WTC11 (cell line): ENCODE results near the gene RNU1-2. TPM values are rescaled to one million over a fixed set of nuclear protein-coding genes. Genes with fewer than 3 reads are reported as not detected.

Source experiments
- ATAC-seq: fragments of 200-7000 bp; cut with Tn5 transposase; 2 replicates; pipeline ENCODE4 v1.10.0; 2021; ENCODE audit warnings: mild to moderate bottlenecking, moderate library complexity
- CTCF ChIA-PET: fragments of 300-600 bp; sonication (Branson Sonifier 250); formaldehyde crosslinking; loops from one replicate; lab custom pipeline; 2021; ENCODE audit warnings: antibody characterized with exemption; lab: Charles Lee
- POLR2A ChIA-PET: fragments of 350-600 bp; sonication (Branson Sonifier 250); formaldehyde crosslinking; loops from one replicate; lab custom pipeline; 2021; ENCODE audit warnings: antibody characterized with exemption; lab: Charles Lee
- DNase-seq: peaks from one replicate; pipeline ENCODE4 v3.0.0; 2021; ENCODE audit warnings: low spot score
- H3K27ac Mint-ChIP-seq: 2 replicates; pipeline ENCODE4 v1.8.0; 2021; ENCODE audit warnings: mixed read lengths
- H3K27me3 Mint-ChIP-seq: 2 replicates; pipeline ENCODE4 v1.8.0; 2021; ENCODE audit warnings: low read depth, mild to moderate bottlenecking, moderate library complexity, mixed read lengths
- H3K36me3 Mint-ChIP-seq: 2 replicates; pipeline ENCODE4 v1.8.0; 2021; ENCODE audit warnings: mixed read lengths
- H3K4me1 Mint-ChIP-seq: 2 replicates; pipeline ENCODE4 v1.8.0; 2022; ENCODE audit warnings: mixed read lengths
- H3K4me3 Mint-ChIP-seq: 2 replicates; pipeline ENCODE4 v1.8.0; 2021; ENCODE audit warnings: mild to moderate bottlenecking, moderate library complexity, mixed read lengths
- H3K9me3 Mint-ChIP-seq: 2 replicates; pipeline ENCODE4 v1.8.0; 2021; ENCODE audit warnings: mixed read lengths
- FOXJ3 ChIP-seq: sonication (generic); formaldehyde crosslinking; IDR thresholded peaks from 2 replicates; pipeline ENCODE4 v1.9.0; 2021; ENCODE audit warnings: missing genetic modification reagents, mild to moderate bottlenecking, borderline replicate concordance
- GABPB1 ChIP-seq: sonication (generic); formaldehyde crosslinking; IDR thresholded peaks from 2 replicates; pipeline ENCODE4 v1.8.1; 2023; ENCODE audit warnings: mild to moderate bottlenecking, missing genetic modification reagents
- GTF2I ChIP-seq: fragments of 250-450 bp; sonication (Bioruptor Pico); conservative IDR thresholded peaks from 2 replicates; pipeline ENCODE4 v1.4.0; 2021; ENCODE audit warnings: mild to moderate bottlenecking
- JUN ChIP-seq: sonication (generic); formaldehyde crosslinking; IDR thresholded peaks from 2 replicates; pipeline ENCODE4 v1.8.0; 2023; ENCODE audit warnings: mild to moderate bottlenecking, missing genetic modification reagents
- MXD4 ChIP-seq: fragments of 250-450 bp; sonication (Bioruptor Pico); IDR thresholded peaks from 2 replicates; pipeline ENCODE4 v1.8.0; 2021; ENCODE audit warnings: mild to moderate bottlenecking, moderate library complexity, borderline replicate concordance
- NR1H2 ChIP-seq: sonication (generic); formaldehyde crosslinking; IDR thresholded peaks from 2 replicates; pipeline ENCODE4 v1.9.0; 2021; ENCODE audit warnings: mild to moderate bottlenecking, moderate library complexity, missing genetic modification reagents
- NR3C1 ChIP-seq: sonication (generic); formaldehyde crosslinking; conservative IDR thresholded peaks from 2 replicates; pipeline ENCODE4 v1.8.1; 2023; ENCODE audit warnings: low read depth, mild to moderate bottlenecking, missing genetic modification reagents
- SMAD3 ChIP-seq: sonication (generic); formaldehyde crosslinking; IDR thresholded peaks from 2 replicates; pipeline ENCODE4 v1.8.0; 2022; ENCODE audit warnings: missing genetic modification reagents, mild to moderate bottlenecking, borderline replicate concordance
- ZBTB21 ChIP-seq: sonication (generic); formaldehyde crosslinking; IDR thresholded peaks from 2 replicates; pipeline ENCODE4 v1.8.1; 2023; ENCODE audit warnings: mild to moderate bottlenecking, missing genetic modification reagents, borderline replicate concordance
- ZNF121 ChIP-seq: sonication (generic); formaldehyde crosslinking; IDR thresholded peaks from 2 replicates; pipeline ENCODE4 v1.8.0; 2023; ENCODE audit warnings: missing genetic modification reagents
- ZNF138 ChIP-seq: sonication (generic); formaldehyde crosslinking; conservative IDR thresholded peaks from 2 replicates; pipeline ENCODE4 v1.8.1; 2022; ENCODE audit warnings: mild to moderate bottlenecking, moderate library complexity, missing genetic modification reagents
- ZNF219 ChIP-seq: sonication (generic); formaldehyde crosslinking; IDR thresholded peaks from 2 replicates; pipeline ENCODE4 v1.8.0; 2023; ENCODE audit warnings: missing genetic modification reagents, mild to moderate bottlenecking, borderline replicate concordance
- ZNF263 ChIP-seq: sonication (generic); formaldehyde crosslinking; IDR thresholded peaks from 2 replicates; pipeline ENCODE4 v1.8.1; 2022; ENCODE audit warnings: low read depth, mild to moderate bottlenecking, moderate library complexity, missing genetic modification reagents
- ZNF396 ChIP-seq: fragments of 250-450 bp; sonication (Bioruptor Pico); IDR thresholded peaks from 2 replicates; pipeline ENCODE4 v1.8.0; 2021; ENCODE audit warnings: mild to moderate bottlenecking, moderate library complexity, borderline replicate concordance
- ZNF671 ChIP-seq: fragments of 250-450 bp; sonication (Bioruptor Pico); IDR thresholded peaks from 2 replicates; pipeline ENCODE4 v1.8.0; 2021; ENCODE audit warnings: mild to moderate bottlenecking
- total RNA-seq: library from RNA; stranded (reverse); gene quantifications from 3 replicates; pipeline ENCODE4 v1.2.3, GENCODE V29; 2021
- TF ChIP-seq, protein P1 (sequence below): sonication (generic); formaldehyde crosslinking; IDR thresholded peaks from 2 replicates; pipeline ENCODE4 v1.8.0; 2023; ENCODE audit warnings: missing genetic modification reagents
- TF ChIP-seq, protein P2 (sequence below): sonication (generic); formaldehyde crosslinking; IDR thresholded peaks from 2 replicates; pipeline ENCODE4 v1.8.1; 2023; ENCODE audit warnings: mild to moderate bottlenecking, missing genetic modification reagents
- TF ChIP-seq, protein P3 (sequence below): sonication (generic); formaldehyde crosslinking; IDR thresholded peaks from 2 replicates; pipeline ENCODE4 v1.8.0; 2022; ENCODE audit warnings: mild to moderate bottlenecking, missing genetic modification reagents
- TF ChIP-seq, protein P4 (sequence below): sonication (generic); formaldehyde crosslinking; IDR thresholded peaks from 2 replicates; pipeline ENCODE4 v1.8.1; 2022; ENCODE audit warnings: mild to moderate bottlenecking, moderate library complexity, missing genetic modification reagents
- TF ChIP-seq, protein P5 (sequence below): sonication (generic); formaldehyde crosslinking; IDR thresholded peaks from 2 replicates; pipeline ENCODE4 v1.8.0; 2022; ENCODE audit warnings: missing genetic modification reagents
- TF ChIP-seq, protein P6 (sequence below): sonication (generic); formaldehyde crosslinking; IDR thresholded peaks from 2 replicates; pipeline ENCODE4 v1.8.0; 2022; ENCODE audit warnings: mild to moderate bottlenecking, missing genetic modification reagents
- TF ChIP-seq, protein P7 (sequence below): sonication (generic); formaldehyde crosslinking; IDR thresholded peaks from 2 replicates; pipeline ENCODE4 v1.8.0; 2022; ENCODE audit warnings: mild to moderate bottlenecking, missing genetic modification reagents
- TF ChIP-seq, protein P8 (sequence below): fragments of 250-450 bp; sonication (Bioruptor Pico); IDR thresholded peaks from 2 replicates; pipeline ENCODE4 v1.9.0; 2021; ENCODE audit warnings: moderate library complexity, mild to moderate bottlenecking, inconsistent platforms, borderline replicate concordance

RNU1-2 gene
- total RNA-seq, 1 experiment from 2014 or later, result 1,197 TPM

DNA sequence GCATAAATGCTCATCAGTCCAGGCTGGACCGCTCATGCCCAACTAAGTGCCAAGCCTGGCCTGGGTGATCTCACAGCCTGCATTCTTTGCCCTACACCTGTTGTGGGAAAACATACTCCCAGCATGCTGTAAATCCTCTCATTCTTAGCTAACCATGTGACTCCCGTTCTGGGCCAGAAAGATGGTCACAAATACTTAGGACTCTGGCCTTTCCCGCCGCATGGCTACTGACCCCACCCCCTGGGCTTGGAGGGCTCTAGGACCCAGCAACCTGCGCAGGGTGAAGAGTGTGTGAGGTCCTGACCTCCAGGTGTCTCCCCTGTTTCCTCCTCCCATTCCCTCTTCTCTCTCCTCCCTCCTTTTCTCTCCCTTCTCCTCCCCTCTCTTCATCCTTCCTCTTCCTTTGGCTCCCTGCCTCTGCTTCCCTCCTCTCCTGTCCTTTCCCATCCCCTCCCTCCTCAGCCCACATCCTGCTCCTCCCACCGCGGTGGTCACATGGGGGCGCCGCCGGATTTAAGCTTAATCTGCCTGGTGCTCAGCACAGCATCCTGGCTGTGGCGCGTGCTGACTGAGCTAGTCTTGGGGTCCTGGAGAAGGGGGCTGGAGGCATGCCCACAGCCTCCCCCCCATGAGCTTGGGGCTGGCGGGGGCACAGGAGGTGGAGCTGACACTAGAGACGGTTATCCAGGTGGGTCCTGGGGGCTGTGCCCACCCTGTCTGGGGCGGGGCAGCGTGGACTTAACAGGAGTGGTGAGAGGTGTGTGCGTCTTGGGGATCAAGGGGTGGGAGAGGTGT is 25.8 kb downstream of the RNU1-2 start, which contains the start of gene CROCC:
Gene CROCC, plus strand, starts transcription at position 541 of the 795 bp plus-strand sequence. Its CDS starts 88 bp downstream, at position 629.
- H3K4me3 Mint-ChIP-seq, result peak within 1 kb of the TSS; percentile 88
- H3K9me3 Mint-ChIP-seq, result no peaks in the 10 kb centered on the region
- ChIA-PET CTCF (interaction anchor here (0.6 to 2.0 kb wide), 12 partner anchors 8 to 301 kb away, joined by 3 to 14 read pairs (median 4); no protein-coding TSS in a partner anchor), POLR2A (interaction anchor here (0.6 to 1.1 kb wide), 7 partner anchors 8 to 292 kb away, joined by 3 to 7 read pairs (median 4); no protein-coding TSS in a partner anchor)
- no peaks in the 10 kb centered on the region for H3K27me3 Mint-ChIP-seq
- H3K36me3 Mint-ChIP-seq, result peaks cover 3% of the 10 kb centered on the region; the same call in 1 of the 2 replicates
- DNase-seq, result peak; percentile 91
- peak; percentile 95 for ATAC-seq
- peak within 1 kb of the TSS; percentile 97 for H3K27ac Mint-ChIP-seq
- H3K4me1 Mint-ChIP-seq, result peaks cover 35% of the 10 kb centered on the region
- TF ChIP-seq ZNF396 (CRISPR knock-in tag), result no peak
- TF ChIP-seq GTF2I (CRISPR knock-in tag), result no peak
- TF ChIP-seq GABPB1 (CRISPR knock-in tag), result no peak
- TF ChIP-seq, protein P1, sequence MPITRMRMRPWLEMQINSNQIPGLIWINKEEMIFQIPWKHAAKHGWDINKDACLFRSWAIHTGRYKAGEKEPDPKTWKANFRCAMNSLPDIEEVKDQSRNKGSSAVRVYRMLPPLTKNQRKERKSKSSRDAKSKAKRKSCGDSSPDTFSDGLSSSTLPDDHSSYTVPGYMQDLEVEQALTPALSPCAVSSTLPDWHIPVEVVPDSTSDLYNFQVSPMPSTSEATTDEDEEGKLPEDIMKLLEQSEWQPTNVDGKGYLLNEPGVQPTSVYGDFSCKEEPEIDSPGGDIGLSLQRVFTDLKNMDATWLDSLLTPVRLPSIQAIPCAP (CRISPR knock-in tag), result no peak
- no peak for TF ChIP-seq MXD4 (CRISPR knock-in tag)
- no peak for TF ChIP-seq NR1H2
- peak; percentile 56; the same call in 1 of the 2 replicates for TF ChIP-seq ZBTB21 (CRISPR knock-in tag)
- TF ChIP-seq, protein P2, sequence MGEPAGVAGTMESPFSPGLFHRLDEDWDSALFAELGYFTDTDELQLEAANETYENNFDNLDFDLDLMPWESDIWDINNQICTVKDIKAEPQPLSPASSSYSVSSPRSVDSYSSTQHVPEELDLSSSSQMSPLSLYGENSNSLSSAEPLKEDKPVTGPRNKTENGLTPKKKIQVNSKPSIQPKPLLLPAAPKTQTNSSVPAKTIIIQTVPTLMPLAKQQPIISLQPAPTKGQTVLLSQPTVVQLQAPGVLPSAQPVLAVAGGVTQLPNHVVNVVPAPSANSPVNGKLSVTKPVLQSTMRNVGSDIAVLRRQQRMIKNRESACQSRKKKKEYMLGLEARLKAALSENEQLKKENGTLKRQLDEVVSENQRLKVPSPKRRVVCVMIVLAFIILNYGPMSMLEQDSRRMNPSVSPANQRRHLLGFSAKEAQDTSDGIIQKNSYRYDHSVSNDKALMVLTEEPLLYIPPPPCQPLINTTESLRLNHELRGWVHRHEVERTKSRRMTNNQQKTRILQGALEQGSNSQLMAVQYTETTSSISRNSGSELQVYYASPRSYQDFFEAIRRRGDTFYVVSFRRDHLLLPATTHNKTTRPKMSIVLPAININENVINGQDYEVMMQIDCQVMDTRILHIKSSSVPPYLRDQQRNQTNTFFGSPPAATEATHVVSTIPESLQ (CRISPR knock-in tag), result no peak
- TF ChIP-seq JUN (CRISPR knock-in tag), result no peak
- TF ChIP-seq, protein P3, sequence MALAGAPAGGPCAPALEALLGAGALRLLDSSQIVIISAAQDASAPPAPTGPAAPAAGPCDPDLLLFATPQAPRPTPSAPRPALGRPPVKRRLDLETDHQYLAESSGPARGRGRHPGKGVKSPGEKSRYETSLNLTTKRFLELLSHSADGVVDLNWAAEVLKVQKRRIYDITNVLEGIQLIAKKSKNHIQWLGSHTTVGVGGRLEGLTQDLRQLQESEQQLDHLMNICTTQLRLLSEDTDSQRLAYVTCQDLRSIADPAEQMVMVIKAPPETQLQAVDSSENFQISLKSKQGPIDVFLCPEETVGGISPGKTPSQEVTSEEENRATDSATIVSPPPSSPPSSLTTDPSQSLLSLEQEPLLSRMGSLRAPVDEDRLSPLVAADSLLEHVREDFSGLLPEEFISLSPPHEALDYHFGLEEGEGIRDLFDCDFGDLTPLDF (CRISPR knock-in tag), result no peak
- 0 out of 2 replicates have a peak, but pooled peaks have one; percentile 62 for TF ChIP-seq NR3C1 (CRISPR knock-in tag)
- TF ChIP-seq SMAD3 (CRISPR knock-in tag), result no peak; the same call in 1 of the 2 replicates
- no peak for TF ChIP-seq ZNF219 (CRISPR knock-in tag)
- TF ChIP-seq, protein P4, sequence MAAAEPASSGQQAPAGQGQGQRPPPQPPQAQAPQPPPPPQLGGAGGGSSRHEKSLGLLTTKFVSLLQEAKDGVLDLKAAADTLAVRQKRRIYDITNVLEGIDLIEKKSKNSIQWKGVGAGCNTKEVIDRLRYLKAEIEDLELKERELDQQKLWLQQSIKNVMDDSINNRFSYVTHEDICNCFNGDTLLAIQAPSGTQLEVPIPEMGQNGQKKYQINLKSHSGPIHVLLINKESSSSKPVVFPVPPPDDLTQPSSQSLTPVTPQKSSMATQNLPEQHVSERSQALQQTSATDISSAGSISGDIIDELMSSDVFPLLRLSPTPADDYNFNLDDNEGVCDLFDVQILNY, result peak; percentile 59; the same call in 1 of the 2 replicates
- no peak for TF ChIP-seq ZNF671 (CRISPR knock-in tag)
- TF ChIP-seq, protein P5, sequence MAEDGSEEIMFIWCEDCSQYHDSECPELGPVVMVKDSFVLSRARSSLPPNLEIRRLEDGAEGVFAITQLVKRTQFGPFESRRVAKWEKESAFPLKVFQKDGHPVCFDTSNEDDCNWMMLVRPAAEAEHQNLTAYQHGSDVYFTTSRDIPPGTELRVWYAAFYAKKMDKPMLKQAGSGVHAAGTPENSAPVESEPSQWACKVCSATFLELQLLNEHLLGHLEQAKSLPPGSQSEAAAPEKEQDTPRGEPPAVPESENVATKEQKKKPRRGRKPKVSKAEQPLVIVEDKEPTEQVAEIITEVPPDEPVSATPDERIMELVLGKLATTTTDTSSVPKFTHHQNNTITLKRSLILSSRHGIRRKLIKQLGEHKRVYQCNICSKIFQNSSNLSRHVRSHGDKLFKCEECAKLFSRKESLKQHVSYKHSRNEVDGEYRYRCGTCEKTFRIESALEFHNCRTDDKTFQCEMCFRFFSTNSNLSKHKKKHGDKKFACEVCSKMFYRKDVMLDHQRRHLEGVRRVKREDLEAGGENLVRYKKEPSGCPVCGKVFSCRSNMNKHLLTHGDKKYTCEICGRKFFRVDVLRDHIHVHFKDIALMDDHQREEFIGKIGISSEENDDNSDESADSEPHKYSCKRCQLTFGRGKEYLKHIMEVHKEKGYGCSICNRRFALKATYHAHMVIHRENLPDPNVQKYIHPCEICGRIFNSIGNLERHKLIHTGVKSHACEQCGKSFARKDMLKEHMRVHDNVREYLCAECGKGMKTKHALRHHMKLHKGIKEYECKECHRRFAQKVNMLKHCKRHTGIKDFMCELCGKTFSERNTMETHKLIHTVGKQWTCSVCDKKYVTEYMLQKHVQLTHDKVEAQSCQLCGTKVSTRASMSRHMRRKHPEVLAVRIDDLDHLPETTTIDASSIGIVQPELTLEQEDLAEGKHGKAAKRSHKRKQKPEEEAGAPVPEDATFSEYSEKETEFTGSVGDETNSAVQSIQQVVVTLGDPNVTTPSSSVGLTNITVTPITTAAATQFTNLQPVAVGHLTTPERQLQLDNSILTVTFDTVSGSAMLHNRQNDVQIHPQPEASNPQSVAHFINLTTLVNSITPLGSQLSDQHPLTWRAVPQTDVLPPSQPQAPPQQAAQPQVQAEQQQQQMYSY (CRISPR knock-in tag), result no peak
- TF ChIP-seq ZNF121 (CRISPR knock-in tag), result no peak
- peak; percentile 84; the same call in 1 of the 2 replicates for TF ChIP-seq ZNF263
- TF ChIP-seq FOXJ3 (CRISPR knock-in tag), result no peak
- TF ChIP-seq, protein P6, sequence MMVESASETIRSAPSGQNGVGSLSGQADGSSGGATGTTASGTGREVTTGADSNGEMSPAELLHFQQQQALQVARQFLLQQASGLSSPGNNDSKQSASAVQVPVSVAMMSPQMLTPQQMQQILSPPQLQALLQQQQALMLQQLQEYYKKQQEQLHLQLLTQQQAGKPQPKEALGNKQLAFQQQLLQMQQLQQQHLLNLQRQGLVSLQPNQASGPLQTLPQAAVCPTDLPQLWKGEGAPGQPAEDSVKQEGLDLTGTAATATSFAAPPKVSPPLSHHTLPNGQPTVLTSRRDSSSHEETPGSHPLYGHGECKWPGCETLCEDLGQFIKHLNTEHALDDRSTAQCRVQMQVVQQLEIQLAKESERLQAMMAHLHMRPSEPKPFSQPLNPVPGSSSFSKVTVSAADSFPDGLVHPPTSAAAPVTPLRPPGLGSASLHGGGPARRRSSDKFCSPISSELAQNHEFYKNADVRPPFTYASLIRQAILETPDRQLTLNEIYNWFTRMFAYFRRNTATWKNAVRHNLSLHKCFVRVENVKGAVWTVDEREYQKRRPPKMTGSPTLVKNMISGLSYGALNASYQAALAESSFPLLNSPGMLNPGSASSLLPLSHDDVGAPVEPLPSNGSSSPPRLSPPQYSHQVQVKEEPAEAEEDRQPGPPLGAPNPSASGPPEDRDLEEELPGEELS (CRISPR knock-in tag), result 0 out of 2 replicates have a peak, but pooled peaks have one; percentile 26
- TF ChIP-seq, protein P7, sequence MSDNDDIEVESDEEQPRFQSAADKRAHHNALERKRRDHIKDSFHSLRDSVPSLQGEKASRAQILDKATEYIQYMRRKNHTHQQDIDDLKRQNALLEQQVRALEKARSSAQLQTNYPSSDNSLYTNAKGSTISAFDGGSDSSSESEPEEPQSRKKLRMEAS (CRISPR knock-in tag), result peak; percentile 82
- TF ChIP-seq ZNF138 (CRISPR knock-in tag), result no peak
- TF ChIP-seq, protein P8, sequence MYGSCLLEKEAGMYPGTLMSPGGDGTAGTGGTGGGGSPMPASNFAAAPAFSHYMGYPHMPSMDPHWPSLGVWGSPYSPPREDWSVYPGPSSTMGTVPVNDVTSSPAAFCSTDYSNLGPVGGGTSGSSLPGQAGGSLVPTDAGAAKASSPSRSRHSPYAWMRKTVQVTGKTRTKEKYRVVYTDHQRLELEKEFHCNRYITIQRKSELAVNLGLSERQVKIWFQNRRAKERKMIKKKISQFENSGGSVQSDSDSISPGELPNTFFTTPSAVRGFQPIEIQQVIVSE (CRISPR knock-in tag), result no peak
